ENCODE results near the gene RCN2. TPM values are rescaled to one million over a fixed set of nuclear protein-coding genes. Genes with fewer than 3 reads are reported as not detected.

The RCN2 gene
- total and polyA plus RNA-seq, 8 donors = 7.5 to 22.9 (median 12.1) TPM

- Histone ChIP-seq H3K4me1 (no peaks in the 10 kb centered on the region), H3K36me3 (no peaks in the 10 kb centered on the region), H3K27me3 (no peaks in the 10 kb centered on the region), H3K4me3 (no peak overlapping the region), H3K27ac (no peak overlapping the region), H3K9me3 (no peaks in the 10 kb centered on the region)
- intact Hi-C loops (cut with DNase I) = no loop called here
- no peak for ATAC-seq
- WGBS, 2 donors = 85 to 88% methylated on average over 18 of the region's 18 CpGs
- FAIRE-seq = no peak
- TF ChIP-seq, protein P1, sequence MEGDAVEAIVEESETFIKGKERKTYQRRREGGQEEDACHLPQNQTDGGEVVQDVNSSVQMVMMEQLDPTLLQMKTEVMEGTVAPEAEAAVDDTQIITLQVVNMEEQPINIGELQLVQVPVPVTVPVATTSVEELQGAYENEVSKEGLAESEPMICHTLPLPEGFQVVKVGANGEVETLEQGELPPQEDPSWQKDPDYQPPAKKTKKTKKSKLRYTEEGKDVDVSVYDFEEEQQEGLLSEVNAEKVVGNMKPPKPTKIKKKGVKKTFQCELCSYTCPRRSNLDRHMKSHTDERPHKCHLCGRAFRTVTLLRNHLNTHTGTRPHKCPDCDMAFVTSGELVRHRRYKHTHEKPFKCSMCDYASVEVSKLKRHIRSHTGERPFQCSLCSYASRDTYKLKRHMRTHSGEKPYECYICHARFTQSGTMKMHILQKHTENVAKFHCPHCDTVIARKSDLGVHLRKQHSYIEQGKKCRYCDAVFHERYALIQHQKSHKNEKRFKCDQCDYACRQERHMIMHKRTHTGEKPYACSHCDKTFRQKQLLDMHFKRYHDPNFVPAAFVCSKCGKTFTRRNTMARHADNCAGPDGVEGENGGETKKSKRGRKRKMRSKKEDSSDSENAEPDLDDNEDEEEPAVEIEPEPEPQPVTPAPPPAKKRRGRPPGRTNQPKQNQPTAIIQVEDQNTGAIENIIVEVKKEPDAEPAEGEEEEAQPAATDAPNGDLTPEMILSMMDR (IDR thresholded peaks at IDR 0.05) = no peak
- DNase-seq = no peak
These were observed 47.2 kb downstream of the RCN2 start for GRCh38 chr15:76978522-76979330.

GRCh38 chr15:76979331-76979925 is 47.9 kb downstream of the RCN2 start:
- FAIRE-seq (no peak), DNase-seq (no peak), ATAC-seq (no peak)
- Histone ChIP-seq H3K27me3 (no peaks in the 10 kb centered on the region), H3K4me3 (no peak overlapping the region), H3K9me3 (no peaks in the 10 kb centered on the region), H3K27ac (no peak overlapping the region), H3K4me1 (no peaks in the 10 kb centered on the region), H3K36me3 (no peaks in the 10 kb centered on the region)
- intact Hi-C loops (cut with DNase I) = no loop called here
- TF ChIP-seq, protein P1 (IDR thresholded peaks at IDR 0.05) = no peak
- WGBS, 2 donors = 88 to 95% methylated on average over 23 of the region's 23 CpGs

DNA sequence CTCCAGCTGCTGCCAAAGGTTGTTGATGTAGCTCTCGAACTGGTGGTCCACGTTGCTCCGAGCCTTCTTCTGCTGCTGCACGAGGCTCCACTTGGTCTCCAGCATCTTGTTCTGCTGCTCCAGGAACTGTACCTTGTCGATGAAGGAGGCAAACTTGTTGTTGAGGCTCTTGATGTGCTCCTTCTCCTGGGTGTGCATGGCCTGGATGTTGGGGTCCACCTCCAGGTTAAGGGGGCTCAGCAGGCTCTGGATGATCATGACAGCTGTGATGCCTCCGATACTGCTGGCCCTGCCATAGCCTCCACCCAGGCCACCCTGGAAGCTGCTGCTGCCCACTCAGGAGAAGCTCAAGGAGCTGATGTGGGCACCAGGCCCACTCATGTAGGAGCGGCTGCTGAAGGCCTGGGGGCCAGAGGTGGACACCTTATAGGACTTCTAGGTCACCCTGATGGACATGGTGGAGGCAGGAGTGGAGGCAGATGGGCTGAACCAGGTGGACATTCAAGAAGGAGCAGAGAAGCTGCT is 48.5 kb downstream of the RCN2 start:
- no peak overlapping the region for H3K4me3 ChIP-seq
- H3K36me3 ChIP-seq = no peaks in the 10 kb centered on the region
- H3K27ac ChIP-seq = no peak overlapping the region
- FAIRE-seq (no peak), DNase-seq (no peak), ATAC-seq (no peak)
- intact Hi-C loops (cut with DNase I) = no loop called here
- no peaks in the 10 kb centered on the region for H3K27me3 ChIP-seq
- TF ChIP-seq, protein P1 (IDR thresholded peaks at IDR 0.05) = no peak
- 65 to 80% methylated on average over 7 of the region's 7 CpGs for WGBS, 2 donors
- H3K9me3 ChIP-seq = no peaks in the 10 kb centered on the region
- H3K4me1 ChIP-seq = no peaks in the 10 kb centered on the region

- H3K4me1 ChIP-seq = no peaks in the 10 kb centered on the region
- no peak for ATAC-seq
- no peak for FAIRE-seq
- H3K27ac ChIP-seq = no peak overlapping the region
- no peaks in the 10 kb centered on the region for H3K9me3 ChIP-seq
- no peaks in the 10 kb centered on the region for H3K36me3 ChIP-seq
- H3K27me3 ChIP-seq = no peaks in the 10 kb centered on the region
- 82 to 83% methylated on average over 9 of the region's 9 CpGs for WGBS, 2 donors
- intact Hi-C loops (cut with DNase I) = no loop called here
- no peak for DNase-seq
- TF ChIP-seq, protein P1 (IDR thresholded peaks at IDR 0.05) = no peak
- H3K4me3 ChIP-seq = no peak overlapping the region
These were observed 50.8 kb downstream of the RCN2 start for GRCh38 chr15:76982356-76982755.

- H3K27ac ChIP-seq = no peak overlapping the region
- TF ChIP-seq, protein P1 (IDR thresholded peaks at IDR 0.05) = no peak
These were observed 51.2 kb downstream of the RCN2 start for GRCh38 chr15:76982756-76983155.

More at GRCh38 chr15:76982756-76983155, 51.2 kb downstream of the RCN2 start:
- Histone ChIP-seq H3K4me3 (no peak overlapping the region), H3K27me3 (no peaks in the 10 kb centered on the region), H3K36me3 (no peaks in the 10 kb centered on the region), H3K4me1 (no peaks in the 10 kb centered on the region), H3K9me3 (no peaks in the 10 kb centered on the region)
- intact Hi-C loops (cut with DNase I) = no loop called here
- DNase-seq (no peak), ATAC-seq (no peak), FAIRE-seq (no peak)
- WGBS, 2 donors = 78 to 79% methylated on average over 6 of the region's 6 CpGs

Measured in pancreas (tissue), 10 donors.